ENCODE data around the gene KIF4A. TPM values are rescaled to one million over a fixed set of nuclear protein-coding genes. Genes with fewer than 3 reads are reported as not detected.

The KIF4A gene
- total RNA-seq, 4 donors from 2014 or later: 0.59 TPM; not detected in 3

DNA sequence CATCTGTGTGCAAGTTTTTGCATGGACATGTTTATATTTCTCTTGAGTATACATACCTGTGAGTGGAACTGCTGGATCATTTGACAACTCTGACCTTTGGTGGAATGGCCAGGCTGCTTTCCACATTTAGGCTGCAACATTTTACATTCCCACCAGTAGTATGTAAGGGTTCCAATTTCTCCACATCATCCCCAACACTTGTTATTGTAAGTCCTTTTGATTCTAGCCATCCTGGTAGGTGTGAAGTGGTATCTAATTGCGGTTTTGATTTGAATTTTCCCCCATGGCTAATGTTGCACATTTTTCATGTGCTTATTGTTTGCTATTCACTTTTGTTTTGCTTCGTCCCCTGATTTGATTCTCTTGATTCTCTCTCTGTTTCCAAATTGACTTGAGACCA lies 171.1 kb downstream of the KIF4A start:
- no peaks in the 10 kb centered on the region for H3K36me3 ChIP-seq
- H3K27ac ChIP-seq: no peak overlapping the region
- H3K4me3 ChIP-seq: no peak overlapping the region
- 80 to 100% methylated on average over 2 of the region's 2 CpGs for WGBS, 2 donors
- H3K27me3 ChIP-seq: no peaks in the 10 kb centered on the region
- H3K4me1 ChIP-seq: no peaks in the 10 kb centered on the region
- TF ChIP-seq POLR2A (IDR thresholded peaks at IDR 0.05) (no peak), EP300 (IDR thresholded peaks at IDR 0.05) (no peak)
- TF ChIP-seq, protein P1, sequence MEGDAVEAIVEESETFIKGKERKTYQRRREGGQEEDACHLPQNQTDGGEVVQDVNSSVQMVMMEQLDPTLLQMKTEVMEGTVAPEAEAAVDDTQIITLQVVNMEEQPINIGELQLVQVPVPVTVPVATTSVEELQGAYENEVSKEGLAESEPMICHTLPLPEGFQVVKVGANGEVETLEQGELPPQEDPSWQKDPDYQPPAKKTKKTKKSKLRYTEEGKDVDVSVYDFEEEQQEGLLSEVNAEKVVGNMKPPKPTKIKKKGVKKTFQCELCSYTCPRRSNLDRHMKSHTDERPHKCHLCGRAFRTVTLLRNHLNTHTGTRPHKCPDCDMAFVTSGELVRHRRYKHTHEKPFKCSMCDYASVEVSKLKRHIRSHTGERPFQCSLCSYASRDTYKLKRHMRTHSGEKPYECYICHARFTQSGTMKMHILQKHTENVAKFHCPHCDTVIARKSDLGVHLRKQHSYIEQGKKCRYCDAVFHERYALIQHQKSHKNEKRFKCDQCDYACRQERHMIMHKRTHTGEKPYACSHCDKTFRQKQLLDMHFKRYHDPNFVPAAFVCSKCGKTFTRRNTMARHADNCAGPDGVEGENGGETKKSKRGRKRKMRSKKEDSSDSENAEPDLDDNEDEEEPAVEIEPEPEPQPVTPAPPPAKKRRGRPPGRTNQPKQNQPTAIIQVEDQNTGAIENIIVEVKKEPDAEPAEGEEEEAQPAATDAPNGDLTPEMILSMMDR (IDR thresholded peaks at IDR 0.05): no peak
- no peaks in the 10 kb centered on the region for H3K9me3 ChIP-seq
- DNase-seq (ENCODE audit: low spot score in 2 of 2): no peak

DNA sequence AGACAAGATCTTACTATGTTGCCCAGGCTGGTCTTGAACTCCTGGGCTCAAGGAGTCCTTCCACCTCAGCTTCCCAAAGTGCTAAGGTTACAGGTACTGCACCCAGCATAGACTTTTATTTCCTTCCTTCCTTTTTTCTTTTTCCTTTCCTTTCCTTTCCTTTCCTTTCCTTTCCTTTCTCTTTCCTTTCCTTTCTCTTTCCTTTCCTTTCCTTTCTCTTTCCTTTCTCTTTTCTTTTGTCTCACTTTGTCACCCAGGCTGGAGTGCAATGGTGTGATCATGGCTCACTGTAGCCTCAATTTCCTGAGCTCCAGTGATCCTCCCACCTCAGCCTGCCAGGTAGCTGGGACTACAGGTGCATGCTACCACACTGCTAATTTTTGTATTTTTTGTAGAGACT lies 174.1 kb downstream of the KIF4A start:
- no peak overlapping the region for H3K4me3 ChIP-seq
- H3K27ac ChIP-seq: no peak overlapping the region
- H3K9me3 ChIP-seq: no peaks in the 10 kb centered on the region
- no peaks in the 10 kb centered on the region for H3K4me1 ChIP-seq
- DNase-seq (ENCODE audit: low spot score in 2 of 2): no peak
- no peaks in the 10 kb centered on the region for H3K27me3 ChIP-seq
- TF ChIP-seq EP300 (IDR thresholded peaks at IDR 0.05) (no peak), POLR2A (IDR thresholded peaks at IDR 0.05) (no peak)
- TF ChIP-seq, protein P1 (IDR thresholded peaks at IDR 0.05): no peak
- H3K36me3 ChIP-seq: no peaks in the 10 kb centered on the region

DNA sequence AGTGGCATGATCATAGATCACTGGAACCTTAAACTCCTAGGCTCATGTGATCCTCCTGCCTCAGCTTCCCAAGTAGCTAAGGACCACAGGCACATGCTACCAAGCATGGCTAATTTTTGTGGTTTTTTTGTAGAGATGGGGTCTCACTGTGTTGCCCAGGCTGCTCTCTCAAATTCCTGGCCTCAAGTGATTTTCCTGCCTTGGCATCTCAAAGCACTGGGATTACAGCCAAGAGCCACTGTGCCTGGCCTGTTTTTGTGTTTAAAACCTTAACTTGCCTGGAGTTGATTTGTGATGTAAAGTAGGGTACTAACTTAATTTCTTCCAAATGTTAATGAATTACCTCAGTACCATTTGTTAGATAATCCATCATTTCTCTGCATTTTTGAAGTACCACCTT lies 177.1 kb downstream of the KIF4A start:
- H3K9me3 ChIP-seq: no peaks in the 10 kb centered on the region
- H3K4me1 ChIP-seq: no peaks in the 10 kb centered on the region
- H3K27ac ChIP-seq: no peak overlapping the region
- no peaks in the 10 kb centered on the region for H3K27me3 ChIP-seq
- DNase-seq (ENCODE audit: low spot score in 2 of 2): no peak
- no peak overlapping the region for H3K4me3 ChIP-seq
- no peaks in the 10 kb centered on the region for H3K36me3 ChIP-seq
- TF ChIP-seq POLR2A (IDR thresholded peaks at IDR 0.05) (no peak), EP300 (IDR thresholded peaks at IDR 0.05) (no peak)
- TF ChIP-seq, protein P1 (IDR thresholded peaks at IDR 0.05): no peak

DNA sequence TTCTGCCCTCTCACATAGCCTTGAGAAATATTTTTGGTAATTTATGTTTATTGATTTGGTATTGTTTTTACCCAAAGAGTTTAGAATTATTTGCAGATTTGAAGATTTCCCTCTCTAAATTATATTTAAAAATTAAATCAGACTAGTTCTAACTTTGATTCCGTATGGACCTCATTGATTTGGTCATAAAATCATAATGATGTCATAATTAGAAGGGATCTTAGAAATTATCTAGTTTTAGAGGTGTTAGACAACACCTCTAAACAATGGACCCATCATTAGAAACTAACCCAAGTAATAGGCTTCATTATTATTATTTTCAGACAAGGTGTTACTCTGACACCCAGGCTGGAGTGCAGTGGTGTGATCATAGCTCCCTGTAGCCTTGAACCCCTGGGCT lies 178.8 kb downstream of the KIF4A start:
- Histone ChIP-seq H3K36me3 (no peaks in the 10 kb centered on the region), H3K9me3 (no peaks in the 10 kb centered on the region), H3K4me3 (no peak overlapping the region), H3K27me3 (no peaks in the 10 kb centered on the region), H3K27ac (no peak overlapping the region), H3K4me1 (no peaks in the 10 kb centered on the region)
- TF ChIP-seq EP300 (IDR thresholded peaks at IDR 0.05) (no peak), POLR2A (IDR thresholded peaks at IDR 0.05) (no peak)
- TF ChIP-seq, protein P1 (IDR thresholded peaks at IDR 0.05): no peak
- 77 to 100% methylated on average over 1 of the region's 1 CpG for WGBS, 2 donors
- DNase-seq (ENCODE audit: low spot score in 2 of 2): no peak

Small RNA genes lying within 50 kb of the gene (small RNA-seq; reads per million reads assigned to genes)
- gene RNA5SP507 (not detected), gene RNU4-81P (not detected), gene RNY4P23 (4.1 reads per million, percentile 81 among the genes with 10 or more reads in this experiment)

Other genes starting within 250 kb of the KIF4A start
- gene AWAT2, start 240.2 kb upstream of the KIF4A start, total RNA-seq: not detected
- not detected for gene OTUD6A, start 227.6 kb upstream of the KIF4A start, total RNA-seq
- gene IGBP1, start 156.7 kb upstream of the KIF4A start, total RNA-seq: 10 to 100 TPM; 37.5 to 53.3 (median 46.8) TPM
- not detected for gene DGAT2L6, start 112.6 kb upstream of the KIF4A start, total RNA-seq
- not detected for gene AWAT1, start 55.4 kb upstream of the KIF4A start, total RNA-seq
- gene P2RY4, start 29.9 kb upstream of the KIF4A start, total RNA-seq: 1 to 10 TPM in 2 of 4 donors, under 1 TPM in 2; 0.60 to 3.9 (median 1.3) TPM
- gene ARR3, start 21.8 kb upstream of the KIF4A start, total RNA-seq: not detected
- gene RAB41, start 7.9 kb upstream of the KIF4A start, total RNA-seq: not detected
- 10 to 100 TPM; 16.4 to 29.2 (median 20.2) TPM for gene PDZD11, start 177 bp upstream of the KIF4A start, total RNA-seq
- gene GDPD2, start 133.2 kb downstream of the KIF4A start, total RNA-seq: under 1 TPM in 2 of 4 donors, not detected in 2; 0.21 to 0.30 TPM
- gene DLG3, start 154.7 kb downstream of the KIF4A start, total RNA-seq: 10 to 100 TPM in 2 of 4 donors, 1 to 10 TPM in 2; 5.0 to 14.5 (median 10.4) TPM

All from tibial nerve (tissue), 4 donors.